K562 (cell line): ENCODE results near the gene RASSF1. TPM values are rescaled to one million over a fixed set of nuclear protein-coding genes. Genes with fewer than 3 reads are reported as not detected.

Experiments used
- ATAC-seq: fragments of 200-7000 bp; cut with Tn5 transposase; 3 replicates; pipeline ENCODE4 v1.9.1; 2020; ENCODE audit warnings: moderate library complexity
- BruUV-seq: library from RNA; stranded (reverse); fragments of 400-500 nt; replicated peaks from 2 replicates; lab custom pipeline; 2021; lab: Mats Ljungman, UMichigan
- CTCF ChIA-PET: fragments of 300-600 bp; formaldehyde crosslinking; extraction: SDS; loops from one replicate; lab custom pipeline; 2021; ENCODE audit warnings: low intra/inter-chr PET ratio; lab: Yijun Ruan, JAX
- POLR2A ChIA-PET: fragments of 300-600, 350-650 bp; sonication (Branson Sonifier 250); formaldehyde crosslinking; extraction: SDS; loops from one replicate; lab custom pipeline; 2021; ENCODE audit warnings: antibody characterized with exemption, inconsistent platforms; lab: Yijun Ruan, JAX
- DNase-seq, 4 experiments: peaks; one replicate each; pipeline versions ENCODE4 v3.0.0 to v3.0.0-alpha.2; 2011 to 2018; ENCODE audit warnings: low spot score in 3 of 4, mixed read lengths in 3 of 4; ENCODE audit errors: extremely low read depth in 1 of 4
- FAIRE-seq: peaks from 2 replicates; lab custom pipeline; 2011; peaks lifted over from hg19 to GRCh38; lab: Jason Lieb, UNC
- H2AFZ ChIP-seq: 2 replicates; pipeline ENCODE4 v1.6.0; 2011; ENCODE audit warnings: low read depth, low read length, control low read depth, inconsistent platforms
- H3K27ac ChIP-seq: fragments of 200-600 bp; 3 replicates; pipeline ENCODE4 v1.8.0; 2011; ENCODE audit warnings: low read depth, mild to moderate bottlenecking, control low read depth, inconsistent platforms, low read length, moderate library complexity, mixed read lengths; ENCODE audit errors: extremely low read depth
- H3K27me3 ChIP-seq, 2 experiments: fragments of 300-600 bp in 1 of 2; 2 replicates in 1 of 2; 3 replicates in 1 of 2; pipeline versions ENCODE4 v1.6.0 to v1.8.0; 2011; ENCODE audit warnings: inconsistent platforms in 2 of 2, low read length in 2 of 2, mild to moderate bottlenecking in 1 of 2, mixed read lengths in 1 of 2, moderate library complexity in 1 of 2; ENCODE audit not compliant: control insufficient read depth in 2 of 2, insufficient read depth in 2 of 2
- H3K36me3 ChIP-seq: fragments of 300-600 bp; 3 replicates; pipeline ENCODE4 v1.8.0; 2011; ENCODE audit warnings: mild to moderate bottlenecking, low read length, inconsistent platforms; ENCODE audit not compliant: control insufficient read depth, insufficient read depth
- H3K4me1 ChIP-seq, 2 experiments: fragments of 200-600 bp in 1 of 2; replicated peaks in 1 of 2; 2 replicates in 1 of 2; 3 replicates in 1 of 2; pipeline versions ENCODE4 v1.5.1 to v1.8.0; 2011; ENCODE audit warnings: inconsistent platforms in 2 of 2, low read length in 2 of 2, mild to moderate bottlenecking in 1 of 2, mixed read lengths in 1 of 2, moderate library complexity in 1 of 2; ENCODE audit not compliant: control insufficient read depth in 2 of 2, insufficient read depth in 2 of 2
- H3K4me2 ChIP-seq: 2 replicates; pipeline ENCODE4 v1.6.1; 2011; ENCODE audit warnings: low read length, control low read depth, inconsistent platforms, mixed read lengths; ENCODE audit not compliant: insufficient read depth
- H3K4me3 ChIP-seq: fragments of 200-600 bp; sonication (generic), shearing (Covaris generic); 2 replicates; pipeline ENCODE4 v1.5.1; 2016; ENCODE audit warnings: control low read depth, inconsistent platforms
- H3K79me2 ChIP-seq: fragments of 200-600 bp; 3 replicates; pipeline ENCODE4 v1.8.0; 2011; ENCODE audit warnings: low read length, inconsistent platforms; ENCODE audit not compliant: control insufficient read depth, insufficient read depth
- H3K9ac ChIP-seq, 2 experiments: 2 replicates each; pipeline versions ENCODE4 v1.6.0 to v1.6.1; 2011; ENCODE audit warnings: low read depth in 2 of 2, low read length in 2 of 2, control low read depth in 1 of 2, inconsistent platforms in 1 of 2, mild to moderate bottlenecking in 1 of 2, mixed read lengths in 1 of 2; ENCODE audit not compliant: insufficient read depth in 1 of 2
- H3K9me1 ChIP-seq: one replicate; pipeline ENCODE4 v1.6.0; 2011; ENCODE audit warnings: inconsistent platforms, mild to moderate bottlenecking, low read length, moderate library complexity; ENCODE audit not compliant: control insufficient read depth, insufficient read depth
- H3K9me3 ChIP-seq: replicated peaks from 2 replicates; pipeline ENCODE4 v1.5.1; 2011; ENCODE audit warnings: low read depth, low read length, inconsistent platforms; ENCODE audit not compliant: control insufficient read depth, insufficient read depth
- H4K20me1 ChIP-seq: replicated peaks from 2 replicates; pipeline ENCODE4 v1.6.1; 2011; ENCODE audit warnings: low read length, inconsistent platforms, mixed read lengths; ENCODE audit not compliant: control insufficient read depth, insufficient read depth
- ATF1 ChIP-seq, 2 experiments: fragments of 450-650 bp in 1 of 2; IDR thresholded peaks; 2 replicates each; pipeline ENCODE4 v1.6.1; 2016; ENCODE audit warnings: missing compliant biosample characterization in 1 of 2, missing genetic modification characterization in 1 of 2
- ATF7 ChIP-seq: fragments of 450-650 bp; IDR thresholded peaks from 2 replicates; pipeline ENCODE4 v1.7.1; 2014; ENCODE audit warnings: mild to moderate bottlenecking, moderate library complexity
- CREB1 ChIP-seq, 2 experiments: sonication (generic) in 1 of 2; formaldehyde crosslinking in 1 of 2; IDR thresholded peaks; 2 replicates each; pipeline versions ENCODE4 v1.6.1 to v1.8.0; 2012 to 2022; ENCODE audit warnings: inconsistent platforms in 1 of 2, mild to moderate bottlenecking in 1 of 2, missing genetic modification reagents in 1 of 2, moderate library complexity in 1 of 2
- CREM ChIP-seq: IDR thresholded peaks from 2 replicates; pipeline ENCODE4 v1.6.1; 2014; ENCODE audit warnings: antibody characterized with exemption, low read depth
- HEY1 ChIP-seq: fragments of 250-450 bp; sonication (Bioruptor Pico); IDR thresholded peaks from 2 replicates; pipeline ENCODE4 v1.5.0; 2020; ENCODE audit warnings: mild to moderate bottlenecking, moderate library complexity, borderline replicate concordance
- KHSRP ChIP-seq: fragments of 450-650 bp; IDR thresholded peaks from 2 replicates; pipeline ENCODE4 v1.6.1; 2017
- MAFF ChIP-seq: IDR thresholded peaks from 2 replicates; pipeline ENCODE4 v1.6.1; 2012; ENCODE audit warnings: low read length, improper control_type of control experiment
- PRMT5 ChIP-seq: sonication (generic); formaldehyde crosslinking; IDR thresholded peaks from 2 replicates; pipeline ENCODE4 v1.5.0; 2020; ENCODE audit warnings: missing genetic modification reagents
- ZNF408 ChIP-seq: fragments of 250-450 bp; sonication (Bioruptor Pico); IDR thresholded peaks from 2 replicates; pipeline ENCODE4 v1.4.0; 2020; ENCODE audit warnings: low read depth, mild to moderate bottlenecking, moderate library complexity
- WGBS: fragments of 100-300 bp; shearing (Covaris generic); methylation state at CpG from one replicate; pipeline ENCODE4 v1.1.6; 2016; ENCODE audit warnings: low coverage, mixed read lengths; ENCODE audit not compliant: insufficient coverage; ENCODE audit errors: missing lambda C conversion rate; 5-methylcytosine and 5-hydroxymethylcytosine counted together
- in situ Hi-C: fragments of 300-500 bp; cut with MboI; formaldehyde crosslinking; loops from 4 replicates; pipeline ENCODE4 v1.15.0; 2018; ENCODE audit warnings: inconsistent platforms, mixed read lengths
- intact Hi-C: fragments of 100-400 bp; cut with micrococcal nuclease; formaldehyde crosslinking; loops from 2 replicates; pipeline ENCODE4 v1.14.2; 2022
- polyA plus RNA-seq, 8 experiments: library from polyadenylated mRNA; depleted of rRNA in 4 of 8; stranded (reverse) in 5 of 8; unstranded in 3 of 8; fragments of >200 nt; fragmentation: Nextera tagmentation in 2 of 8; fragmentation: Illumina TruSeq in 1 of 8; extraction: Ambion mirVana in 2 of 8; extraction: Trizol in 1 of 8; gene quantifications; 2 replicates each; pipeline versions ENCODE4 v1.2.1 to v1.2.3, GENCODE V29; 2011 to 2014; ENCODE audit warnings: inconsistent platforms in 1 of 8, missing spikeins in 1 of 8
- total RNA-seq, 7 experiments: library from RNA; depleted of rRNA in 6 of 7; stranded (reverse); fragments of >200 nt in 6 of 7; fragmentation: Illumina TruSeq in 2 of 7; extraction: Trizol in 2 of 7; gene quantifications; 2 replicates each; pipeline versions ENCODE4 v1.2.1 to v1.2.3, GENCODE V29; 2011 to 2021; ENCODE audit warnings: low replicate concordance in 1 of 7
- TF ChIP-seq, protein P1 (sequence below), 2 experiments: fragments of 450-650 bp in 1 of 2; sonication (generic) in 1 of 2; formaldehyde crosslinking in 1 of 2; IDR thresholded peaks in 1 of 2; conservative IDR thresholded peaks in 1 of 2; 2 replicates each; pipeline versions ENCODE4 v1.6.1 to v1.8.1; 2016 to 2023; ENCODE audit warnings: mild to moderate bottlenecking in 2 of 2, moderate library complexity in 2 of 2, inconsistent platforms in 1 of 2, missing genetic modification reagents in 1 of 2
- TF ChIP-seq, protein P2 (sequence below): fragments of 450-650 bp; IDR thresholded peaks from 2 replicates; pipeline ENCODE4 v1.6.1; 2014; ENCODE audit warnings: low read depth, mild to moderate bottlenecking, moderate library complexity, borderline replicate concordance

The RASSF1 gene
- total and polyA plus RNA-seq, 9 of the 15 experiments (the other 6 are each of a cell fraction or from before 2014, with no cell fraction given) = 3.6 to 57.1 (median 24.6) TPM

DNA sequence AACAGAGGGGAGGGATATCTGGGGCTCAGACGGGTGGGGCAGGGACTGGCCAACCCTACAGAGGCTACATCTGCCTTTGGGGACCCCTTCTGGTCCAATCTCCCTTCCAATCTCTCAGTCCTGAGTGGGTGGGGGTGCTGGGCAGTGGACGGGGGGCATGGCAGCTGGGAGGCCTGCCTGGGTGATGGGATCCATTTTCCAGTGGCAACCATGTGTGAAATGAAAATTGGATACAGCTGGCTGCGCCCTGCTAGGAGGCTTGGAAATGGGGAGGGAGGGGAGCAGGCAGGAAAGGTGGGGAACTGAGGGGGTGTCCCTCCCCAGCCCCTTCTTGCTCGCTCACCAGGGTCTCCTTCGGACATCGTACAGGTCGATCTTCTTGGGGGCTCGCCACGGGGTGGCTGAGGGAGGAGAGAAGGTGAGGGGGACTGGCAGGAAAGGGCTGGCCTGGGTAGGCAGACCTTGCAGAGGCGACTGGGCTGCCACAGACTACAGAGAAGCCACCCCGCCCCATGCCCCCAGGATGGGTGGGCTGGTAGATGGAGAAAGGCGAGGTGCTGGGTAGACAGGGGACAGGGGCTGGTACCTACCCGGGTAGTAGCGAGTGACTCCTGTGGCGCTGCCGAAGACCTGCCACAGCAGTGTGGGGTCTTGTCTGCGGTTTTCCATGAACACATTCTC lies 39.9 kb upstream of the RASSF1 start:
- 3% methylated on average over 15 of the region's 17 CpGs for WGBS
- H2AFZ ChIP-seq = no peak overlapping the region
- no peak for TF ChIP-seq HEY1 (CRISPR knock-in tag)
- TF ChIP-seq PRMT5 (CRISPR knock-in tag) = no peak
- no peak for TF ChIP-seq ZNF408 (CRISPR knock-in tag)
- TF ChIP-seq KHSRP = no peak
- H3K27ac ChIP-seq = no peak overlapping the region
- H3K79me2 ChIP-seq = no peaks in the 10 kb centered on the region
- in situ Hi-C loops (no loop called here), intact Hi-C loops (no loop called here)
- no peak for DNase-seq
- H3K9ac ChIP-seq = no peak overlapping the region
- H3K4me3 ChIP-seq = no peak overlapping the region
- no peak for ATAC-seq
- H3K27me3 ChIP-seq = peaks cover 0 to 32% of the 10 kb centered on the region in 2 experiments; a peak in 4 of 5 replicates
- peaks cover 0 to 20% of the 10 kb centered on the region in 2 experiments; a peak in 3 of 5 replicates for H3K4me1 ChIP-seq
- no peaks in the 10 kb centered on the region for H4K20me1 ChIP-seq
- POLR2A ChIA-PET = interaction anchor here (0.7 kb wide), 2 partner anchors 10 to 787 kb away, joined by 3 read pairs; no protein-coding TSS in a partner anchor
- CTCF ChIA-PET = no interaction called here
- FAIRE-seq = no peak
- no peaks in the 10 kb centered on the region for H3K36me3 ChIP-seq
- no peaks in the 10 kb centered on the region for H3K9me1 ChIP-seq
- BruUV-seq = no TSS peak
- no peaks in the 10 kb centered on the region for H3K9me3 ChIP-seq
- no peak overlapping the region for H3K4me2 ChIP-seq

DNA sequence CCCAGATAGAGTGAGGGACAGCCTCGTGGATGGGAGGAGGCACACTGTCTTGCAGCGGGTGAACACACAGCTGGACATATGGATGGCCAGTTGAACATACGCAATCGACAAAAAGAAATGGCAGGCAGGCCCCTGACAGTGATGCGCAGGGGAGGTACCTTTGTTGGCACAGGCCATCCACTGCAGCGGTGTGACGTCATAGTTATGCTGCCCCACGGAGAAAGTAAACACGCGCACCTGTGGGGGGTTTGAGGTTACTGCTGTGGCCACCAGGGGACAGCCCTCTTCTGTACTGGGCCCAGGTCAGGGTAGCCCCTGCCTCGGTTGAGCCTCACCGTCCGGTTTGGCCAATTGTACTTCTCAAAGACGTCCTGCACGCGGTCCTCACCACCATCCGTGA lies 38.1 kb upstream of the RASSF1 start:
- Histone ChIP-seq H2AFZ (no peak overlapping the region), H3K4me2 (no peak overlapping the region), H4K20me1 (no peaks in the 10 kb centered on the region), H3K4me3 (no peak overlapping the region), H3K36me3 (no peaks in the 10 kb centered on the region), H3K27ac (no peak overlapping the region), H3K9ac (no peak overlapping the region), H3K9me3 (no peaks in the 10 kb centered on the region), H3K27me3 (peaks cover 0 to 16% of the 10 kb centered on the region in 2 experiments; a peak in 2 of 5 replicates), H3K79me2 (no peaks in the 10 kb centered on the region), H3K4me1 (peaks cover 0 to 24% of the 10 kb centered on the region in 2 experiments; a peak in 3 of 5 replicates), H3K9me1 (no peaks in the 10 kb centered on the region)
- TF ChIP-seq CREM (peak; percentile 67), CREB1 (IDR thresholded peaks at IDR 0.05) (no peak), CREB1 (CRISPR knock-in tag; IDR thresholded peaks at IDR 0.05) (peak; percentile 35; the same call in 1 of the 2 replicates), ATF1 (CRISPR knock-in tag; IDR thresholded peaks at IDR 0.05) (no peak), ATF1 (tag; IDR thresholded peaks at IDR 0.05) (peak; percentile 75), ATF7 (peak; percentile 77), MAFF (no peak)
- TF ChIP-seq, protein P1, sequence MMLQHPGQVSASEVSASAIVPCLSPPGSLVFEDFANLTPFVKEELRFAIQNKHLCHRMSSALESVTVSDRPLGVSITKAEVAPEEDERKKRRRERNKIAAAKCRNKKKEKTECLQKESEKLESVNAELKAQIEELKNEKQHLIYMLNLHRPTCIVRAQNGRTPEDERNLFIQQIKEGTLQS (IDR thresholded peaks at IDR 0.05) = peak; percentile 50; the same call in 1 of the 2 replicates
- TF ChIP-seq, protein P1 (CRISPR knock-in tag; conservative IDR thresholded peaks at IDR 0.05) = no peak
- TF ChIP-seq, protein P2, sequence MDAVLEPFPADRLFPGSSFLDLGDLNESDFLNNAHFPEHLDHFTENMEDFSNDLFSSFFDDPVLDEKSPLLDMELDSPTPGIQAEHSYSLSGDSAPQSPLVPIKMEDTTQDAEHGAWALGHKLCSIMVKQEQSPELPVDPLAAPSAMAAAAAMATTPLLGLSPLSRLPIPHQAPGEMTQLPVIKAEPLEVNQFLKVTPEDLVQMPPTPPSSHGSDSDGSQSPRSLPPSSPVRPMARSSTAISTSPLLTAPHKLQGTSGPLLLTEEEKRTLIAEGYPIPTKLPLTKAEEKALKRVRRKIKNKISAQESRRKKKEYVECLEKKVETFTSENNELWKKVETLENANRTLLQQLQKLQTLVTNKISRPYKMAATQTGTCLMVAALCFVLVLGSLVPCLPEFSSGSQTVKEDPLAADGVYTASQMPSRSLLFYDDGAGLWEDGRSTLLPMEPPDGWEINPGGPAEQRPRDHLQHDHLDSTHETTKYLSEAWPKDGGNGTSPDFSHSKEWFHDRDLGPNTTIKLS = no peak
- WGBS = 2% methylated on average over 16 of the region's 17 CpGs
- in situ Hi-C loops = no loop called here
- FAIRE-seq = no peak
- intact Hi-C loops = no loop called here
- BruUV-seq = no TSS peak
- peak; percentile 16; the same call in 1 of the 3 replicates for ATAC-seq
- POLR2A ChIA-PET = interaction anchor here (0.7 kb wide), 1 partner anchor 9 kb away, joined by 4 read pairs; no protein-coding TSS in a partner anchor
- CTCF ChIA-PET = no interaction called here
- DNase-seq = no peak
